SW 1271 (cell line): Measurements from ENCODE around the gene TRDN.
"Not testable (repeated sequence)": the region's sequence is repeated elsewhere in the genome, so short reads cannot be mapped to it uniquely, and the experiment has no call there.

Experiments
- DNase-seq, 2 experiments: peaks; one replicate each; lab custom pipeline; 2025; lab: John Stamatoyannopoulos, UW

Gene TRDN

GRCh38 chr6:123404975-123405374 lies 231.8 kb downstream of the TRDN start:
- DNase-seq: no peak

- DNase-seq: no peak
These were observed 234.7 kb downstream of the TRDN start for GRCh38 chr6:123402052-123402451.

GRCh38 chr6:123398072-123398471 lies 238.7 kb downstream of the TRDN start:
- no peak for DNase-seq

- DNase-seq: peak in 1 of 2 experiments; percentile 4
These were observed 243.4 kb downstream of the TRDN start for GRCh38 chr6:123393331-123393730.

GRCh38 chr6:123383718-123384117 lies 253.0 kb downstream of the TRDN start:
- no peak for DNase-seq

- peak in 1 of 2 experiments; percentile 30 for DNase-seq
These were observed 256.5 kb downstream of the TRDN start for GRCh38 chr6:123380257-123380656.

GRCh38 chr6:123372737-123373136 lies 264.0 kb downstream of the TRDN start:
- no peak for DNase-seq

GRCh38 chr6:123363912-123364311 lies 272.8 kb downstream of the TRDN start:
- no peak for DNase-seq

- no peak for DNase-seq
These were observed 276.4 kb downstream of the TRDN start for GRCh38 chr6:123360359-123360758.

GRCh38 chr6:123352705-123353104 lies 284.0 kb downstream of the TRDN start:
- no peak for DNase-seq

GRCh38 chr6:123352279-123352678 lies 284.5 kb downstream of the TRDN start:
- no peak for DNase-seq

GRCh38 chr6:123343836-123344235 lies 292.9 kb downstream of the TRDN start:
- DNase-seq: no peak

- no peak for DNase-seq
These were observed 298.4 kb downstream of the TRDN start for GRCh38 chr6:123338394-123338793.

GRCh38 chr6:123333000-123333756 lies 303.6 kb downstream of the TRDN start:
- DNase-seq: no peak

GRCh38 chr6:123332070-123332469 lies 304.7 kb downstream of the TRDN start:
- no peak for DNase-seq

GRCh38 chr6:123329337-123329736 lies 307.4 kb downstream of the TRDN start:
- no peak for DNase-seq

- DNase-seq: no peak
These were observed 313.1 kb downstream of the TRDN start for GRCh38 chr6:123323452-123324329.

- DNase-seq: no peak
These were observed 315.7 kb downstream of the TRDN start for GRCh38 chr6:123321020-123321419.

- DNase-seq: peak in 1 of 2 experiments; percentile 31
These were observed 319.9 kb downstream of the TRDN start for GRCh38 chr6:123316733-123317323.

GRCh38 chr6:123314459-123314858 lies 322.3 kb downstream of the TRDN start:
- not testable (repeated sequence) for DNase-seq

- no peak for DNase-seq
These were observed 327.6 kb downstream of the TRDN start for GRCh38 chr6:123309130-123309529.

GRCh38 chr6:123306334-123306733 lies 330.4 kb downstream of the TRDN start:
- DNase-seq: no peak

GRCh38 chr6:123295672-123296071 lies 341.1 kb downstream of the TRDN start:
- no peak for DNase-seq
